Astrocyte of the spinal cord (primary cell): ENCODE data around the gene PPP1R8.
"Not testable (repeated sequence)": the region's sequence is repeated elsewhere in the genome, so short reads cannot be mapped to it uniquely, and the experiment has no call there.

Experiments used
- DNase-seq: peaks from one replicate; pipeline ENCODE4 v3.0.0; 2011; ENCODE audit warnings: low read depth, low spot score
- H3K4me3 ChIP-seq: 2 replicates; pipeline ENCODE4 v1.5.1; 2011; ENCODE audit warnings: low read depth, mild to moderate bottlenecking, low read length, moderate library complexity
- in situ Hi-C: cut with HindIII; loops from 2 replicates; pipeline ENCODE4 v1.10.0; 2017; ENCODE audit warnings: low sequenced_read_pairs
- TF ChIP-seq, protein P1 (sequence below): IDR thresholded peaks from 2 replicates; pipeline ENCODE4 v1.5.1; 2012; ENCODE audit warnings: low read depth, mild to moderate bottlenecking, low read length, inconsistent platforms

PPP1R8 gene

DNA sequence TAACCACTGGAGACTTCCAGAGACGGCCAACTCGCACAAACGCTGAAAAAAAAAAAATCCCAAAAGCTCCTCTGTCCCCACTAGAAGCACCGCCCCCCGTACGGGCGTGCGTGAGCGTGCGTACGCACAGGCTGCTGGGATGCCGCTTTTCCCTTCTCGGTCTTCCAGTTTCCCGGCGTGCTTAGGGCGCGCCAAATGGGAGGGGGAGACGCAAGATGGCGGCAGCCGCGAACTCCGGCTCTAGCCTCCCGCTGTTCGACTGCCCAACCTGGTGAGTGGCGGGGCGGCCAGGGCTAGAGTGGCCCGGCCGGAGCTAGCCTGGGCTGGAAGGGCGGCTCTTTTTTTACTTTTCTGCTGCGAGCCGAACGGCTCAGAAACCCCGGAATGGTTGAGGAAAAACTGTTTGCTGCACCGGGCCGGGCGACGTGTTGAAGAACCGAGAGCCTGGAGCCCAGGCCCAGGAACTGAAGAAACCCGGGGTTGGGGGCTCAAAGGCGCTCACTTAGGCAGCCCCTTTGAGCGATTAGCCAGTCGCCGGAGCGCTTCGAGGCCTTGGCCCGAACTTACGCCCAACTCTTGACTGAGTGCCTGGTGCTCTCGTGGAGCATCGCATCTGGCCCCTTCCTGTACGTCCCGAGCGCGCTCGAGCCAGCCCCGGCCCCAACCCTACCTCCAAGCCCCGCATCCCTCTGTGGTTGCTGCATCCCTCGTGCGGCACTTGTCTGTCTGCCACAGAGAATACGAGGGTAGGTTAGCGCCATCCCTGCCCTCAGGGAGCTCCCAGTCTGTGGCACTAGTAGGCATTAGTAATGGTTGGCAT, at the start of gene PPP1R8:
PPP1R8 (plus strand) TSS at position 162 of the 820 bp plus-strand sequence; CDS start at position 216, 54 bp downstream.
- peak; percentile 97 for DNase-seq
- in situ Hi-C loops: no loop called here
- peak within 1 kb of the TSS; percentile 88 for H3K4me3 ChIP-seq
- TF ChIP-seq, protein P1, sequence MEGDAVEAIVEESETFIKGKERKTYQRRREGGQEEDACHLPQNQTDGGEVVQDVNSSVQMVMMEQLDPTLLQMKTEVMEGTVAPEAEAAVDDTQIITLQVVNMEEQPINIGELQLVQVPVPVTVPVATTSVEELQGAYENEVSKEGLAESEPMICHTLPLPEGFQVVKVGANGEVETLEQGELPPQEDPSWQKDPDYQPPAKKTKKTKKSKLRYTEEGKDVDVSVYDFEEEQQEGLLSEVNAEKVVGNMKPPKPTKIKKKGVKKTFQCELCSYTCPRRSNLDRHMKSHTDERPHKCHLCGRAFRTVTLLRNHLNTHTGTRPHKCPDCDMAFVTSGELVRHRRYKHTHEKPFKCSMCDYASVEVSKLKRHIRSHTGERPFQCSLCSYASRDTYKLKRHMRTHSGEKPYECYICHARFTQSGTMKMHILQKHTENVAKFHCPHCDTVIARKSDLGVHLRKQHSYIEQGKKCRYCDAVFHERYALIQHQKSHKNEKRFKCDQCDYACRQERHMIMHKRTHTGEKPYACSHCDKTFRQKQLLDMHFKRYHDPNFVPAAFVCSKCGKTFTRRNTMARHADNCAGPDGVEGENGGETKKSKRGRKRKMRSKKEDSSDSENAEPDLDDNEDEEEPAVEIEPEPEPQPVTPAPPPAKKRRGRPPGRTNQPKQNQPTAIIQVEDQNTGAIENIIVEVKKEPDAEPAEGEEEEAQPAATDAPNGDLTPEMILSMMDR: no peak

DNA sequence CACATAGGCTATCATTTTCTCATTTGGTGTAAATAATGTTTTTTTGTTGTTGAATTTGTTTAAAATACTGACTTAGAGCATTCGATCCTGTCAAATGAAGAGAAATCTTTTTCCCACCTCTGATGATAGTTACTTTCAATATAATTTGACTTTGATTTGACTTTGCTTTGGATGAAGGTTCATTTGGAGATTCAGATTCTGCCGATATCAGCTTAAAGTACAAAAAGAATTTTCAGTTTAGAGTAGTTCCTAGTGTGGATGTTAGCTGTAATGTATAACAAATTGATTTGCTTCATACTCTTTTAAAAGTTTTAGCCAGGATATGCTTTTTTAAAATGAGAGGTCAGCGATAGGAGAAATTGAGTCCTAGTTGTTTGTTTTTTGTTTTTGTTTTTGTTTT, 47.6 kb upstream of the PPP1R8 start:
- H3K4me3 ChIP-seq: no peak overlapping the region
- TF ChIP-seq, protein P1: no peak
- no peak for DNase-seq
- in situ Hi-C loops: no loop called here

DNA sequence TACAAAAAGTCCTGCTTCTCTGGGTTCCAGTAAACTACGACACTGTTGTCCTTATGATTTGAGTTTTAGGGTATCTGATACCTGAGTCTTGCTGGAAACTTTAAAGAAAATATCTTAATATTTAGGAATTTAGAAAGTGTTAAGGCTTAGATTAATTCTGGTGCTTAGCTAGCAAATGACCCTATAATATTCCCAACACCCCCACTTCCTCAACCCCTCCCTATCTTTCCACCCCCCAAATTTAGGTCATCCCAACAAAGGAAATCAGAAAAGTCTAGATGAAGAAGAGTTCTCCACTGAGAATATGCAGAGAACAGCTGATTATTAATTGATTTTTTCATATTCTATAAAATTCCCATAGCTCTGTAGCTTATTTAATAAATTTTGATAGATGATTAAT, 45.9 kb upstream of the PPP1R8 start:
- no peak overlapping the region for H3K4me3 ChIP-seq
- in situ Hi-C loops: no loop called here
- TF ChIP-seq, protein P1: no peak
- no peak for DNase-seq

DNA sequence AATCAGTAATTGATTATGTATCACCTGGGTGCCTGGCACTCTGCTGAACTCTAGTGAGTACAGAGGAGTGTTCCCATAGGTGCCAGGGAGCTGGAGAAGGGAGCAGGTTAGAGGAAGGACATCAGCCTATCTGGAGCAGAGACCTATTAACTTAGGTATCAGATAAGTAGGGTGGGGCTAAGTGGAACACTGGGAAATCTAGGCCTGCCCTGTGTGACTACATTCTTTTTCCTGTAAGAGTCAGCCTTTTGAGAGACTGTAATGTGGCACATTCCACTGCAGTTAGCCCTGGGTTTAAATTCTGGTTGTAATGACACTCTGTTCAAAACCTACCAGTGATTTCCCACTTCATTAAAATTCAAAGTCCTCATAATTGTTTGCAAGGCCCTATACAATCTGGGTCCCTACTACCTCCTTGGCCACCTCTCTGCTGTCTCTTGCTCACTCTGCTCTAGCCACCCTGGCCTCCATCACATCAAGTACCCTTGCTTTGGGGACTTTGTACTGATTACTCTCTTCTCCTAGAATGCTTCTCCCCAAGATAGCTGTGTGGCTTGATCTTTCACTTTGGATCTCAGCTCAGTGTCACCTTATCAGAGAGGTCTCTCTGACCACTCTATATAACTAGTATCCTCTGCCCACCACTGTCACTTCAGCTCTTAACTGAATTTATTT, 44.7 kb upstream of the PPP1R8 start:
- DNase-seq: peak; percentile 6
- in situ Hi-C loops: no loop called here
- no peak overlapping the region for H3K4me3 ChIP-seq
- TF ChIP-seq, protein P1: no peak

DNA sequence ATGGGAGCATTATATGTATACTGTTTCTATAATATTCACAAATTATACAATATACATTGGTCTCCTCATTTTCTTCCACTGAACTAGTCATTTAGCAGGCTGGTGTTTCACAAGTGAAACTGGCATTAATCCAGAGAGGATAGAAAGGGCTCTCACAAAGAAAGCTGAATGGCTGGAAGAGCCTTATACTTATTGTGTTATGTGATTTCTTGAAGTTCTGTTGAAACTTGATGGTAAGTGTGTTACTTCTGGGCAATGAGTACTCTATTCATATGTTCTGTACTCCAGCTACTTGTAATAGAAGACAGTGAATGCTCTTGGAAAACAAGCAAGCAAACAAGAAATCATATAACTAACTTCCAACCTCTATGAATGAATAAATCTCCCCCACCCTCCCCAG, 42.7 kb upstream of the PPP1R8 start:
- H3K4me3 ChIP-seq: no peak overlapping the region
- peak; percentile 53 for DNase-seq
- TF ChIP-seq, protein P1: no peak
- in situ Hi-C loops: no loop called here

DNA sequence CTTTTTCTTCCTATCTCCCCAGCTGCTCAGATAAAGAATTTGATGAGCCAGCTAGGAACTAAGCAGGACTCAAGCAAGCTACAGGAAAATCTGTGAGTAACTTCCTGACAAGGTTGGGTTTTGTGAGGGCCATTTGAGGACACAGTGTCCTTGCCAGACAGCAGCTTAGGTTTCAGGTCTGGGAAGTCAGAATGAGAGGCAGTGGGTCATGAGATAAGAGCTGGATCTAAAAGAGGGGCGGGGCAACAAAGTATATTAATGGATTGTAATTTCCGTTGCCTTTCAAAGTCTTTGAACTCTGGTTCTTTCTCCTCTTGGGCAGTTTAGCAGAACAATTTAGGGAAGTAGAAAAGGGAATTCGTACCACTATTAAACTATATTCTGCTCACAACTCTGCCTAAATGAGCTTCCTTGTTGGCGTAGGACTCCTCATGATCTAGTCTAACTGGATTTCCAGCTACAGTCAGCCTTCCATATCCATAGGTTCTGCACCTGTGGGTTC, 41.0 kb upstream of the PPP1R8 start:
- TF ChIP-seq, protein P1: no peak
- DNase-seq: peak; percentile 32
- in situ Hi-C loops: no loop called here
- no peak overlapping the region for H3K4me3 ChIP-seq

DNA sequence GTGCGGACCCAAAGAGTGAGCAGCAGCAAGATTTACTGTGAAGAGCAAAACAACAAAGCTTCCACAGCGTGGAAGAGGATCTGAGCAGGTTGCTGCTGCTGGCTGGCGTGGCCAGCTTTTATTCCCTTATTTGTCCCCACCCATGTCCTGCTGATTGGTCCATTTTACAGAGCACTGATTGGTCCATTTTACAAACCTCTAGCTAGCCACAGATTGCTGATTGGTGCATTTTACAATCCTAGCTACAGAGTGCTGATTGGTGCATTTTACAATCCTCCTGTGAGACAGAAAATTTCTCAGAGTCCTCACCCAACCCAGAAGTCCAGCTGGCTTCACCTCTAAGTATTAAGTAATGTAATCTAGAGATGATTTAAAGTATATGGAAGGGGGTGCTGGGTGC, 40.3 kb upstream of the PPP1R8 start:
- DNase-seq, in situ Hi-C loops, H3K4me3 ChIP-seq: not testable (repeated sequence)
